Adipocyte (in vitro differentiated cells): ENCODE data around the gene RANBP2.
"Not testable (repeated sequence)": the region's sequence is repeated elsewhere in the genome, so short reads cannot be mapped to it uniquely, and the experiment has no call there.

ENCODE experiments used
- DNase-seq: peaks from one replicate; pipeline ENCODE4 v3.0.0-alpha.2; 2015; ENCODE audit warnings: low read depth
- H3K27me3 ChIP-seq: replicated peaks from 2 replicates; pipeline ENCODE4 v1.7.0; 2013; ENCODE audit warnings: mild to moderate bottlenecking, low read length, moderate library complexity; ENCODE audit not compliant: control insufficient read depth, insufficient read depth
- H3K36me3 ChIP-seq: 2 replicates; pipeline ENCODE4 v1.7.0; 2013; ENCODE audit warnings: low read length, mild to moderate bottlenecking, moderate library complexity; ENCODE audit not compliant: control insufficient read depth, insufficient read depth, severe bottlenecking
- H3K4me1 ChIP-seq: 2 replicates; pipeline ENCODE4 v1.7.0; 2013; ENCODE audit warnings: mild to moderate bottlenecking, low read length, moderate library complexity; ENCODE audit not compliant: control insufficient read depth, insufficient read depth
- H3K4me3 ChIP-seq: 2 replicates; pipeline ENCODE4 v1.7.0; 2013; ENCODE audit warnings: mild to moderate bottlenecking, low read length, moderate library complexity
- H3K9ac ChIP-seq: 2 replicates; pipeline ENCODE4 v1.7.0; 2013; ENCODE audit warnings: mild to moderate bottlenecking, low read length, moderate library complexity
- H3K9me3 ChIP-seq: 2 replicates; pipeline ENCODE4 v1.7.0; 2013; ENCODE audit warnings: mild to moderate bottlenecking, low read length, moderate library complexity; ENCODE audit not compliant: control insufficient read depth

Gene RANBP2

GRCh38 chr2:108719149-108720044 lies at the start of gene RANBP2:
Gene RANBP2 (plus strand): TSS chr2:108719482. CDS start chr2:108719607, 125 bp downstream.
- H3K4me3 ChIP-seq = peak within 1 kb of the TSS; percentile 83
- H3K9me3 ChIP-seq = no peaks in the 10 kb centered on the region
- H3K4me1 ChIP-seq = peaks cover 5% of the 10 kb centered on the region
- H3K27me3 ChIP-seq = no peaks in the 10 kb centered on the region
- DNase-seq = peak; percentile 98
- peak within 1 kb of the TSS; percentile 87 for H3K9ac ChIP-seq
- H3K36me3 ChIP-seq = no peaks in the 10 kb centered on the region

DNA sequence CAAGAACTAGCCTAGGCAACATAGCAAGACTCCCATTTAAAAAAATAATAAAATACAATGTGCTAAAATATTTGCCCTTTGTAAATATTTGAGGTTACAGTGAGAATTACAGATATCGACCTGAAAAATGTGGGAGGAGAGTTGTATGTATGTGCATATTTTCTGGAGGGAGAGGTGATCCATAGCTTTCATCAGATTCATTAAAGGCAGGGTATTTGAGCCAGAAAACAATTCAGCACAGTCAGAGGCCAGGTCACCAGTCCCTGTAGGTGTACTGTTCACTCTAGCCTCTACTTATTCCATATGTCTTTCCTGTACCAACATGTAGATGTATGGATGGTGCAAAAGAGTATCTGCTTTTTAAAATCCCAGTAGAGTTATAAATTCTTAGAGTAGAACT lies 49.0 kb upstream of the RANBP2 start:
- H3K9me3 ChIP-seq, H3K27me3 ChIP-seq, H3K4me1 ChIP-seq, H3K4me3 ChIP-seq, H3K9ac ChIP-seq, H3K36me3 ChIP-seq, DNase-seq: not testable (repeated sequence)

GRCh38 chr2:108672200-108672805 lies 47.0 kb upstream of the RANBP2 start:
- H3K36me3 ChIP-seq = peaks cover 22% of the 10 kb centered on the region
- DNase-seq, H3K9ac ChIP-seq, H3K4me3 ChIP-seq, H3K9me3 ChIP-seq, H3K27me3 ChIP-seq, H3K4me1 ChIP-seq: not testable (repeated sequence)

GRCh38 chr2:108676522-108676921 lies 42.8 kb upstream of the RANBP2 start:
- not testable (repeated sequence) for H3K9me3 ChIP-seq, H3K27me3 ChIP-seq

GRCh38 chr2:108677239-108677744 lies 42.0 kb upstream of the RANBP2 start:
- H3K36me3 ChIP-seq = peaks cover 41% of the 10 kb centered on the region
- not testable (repeated sequence) for DNase-seq, H3K9ac ChIP-seq

More at GRCh38 chr2:108676522-108676921, 42.8 kb upstream of the RANBP2 start:
- Histone ChIP-seq H3K4me1 (peaks cover 20% of the 10 kb centered on the region), H3K36me3 (peaks cover 34% of the 10 kb centered on the region)
- not testable (repeated sequence) for H3K4me3 ChIP-seq, H3K9ac ChIP-seq, DNase-seq

GRCh38 chr2:108678198-108678651 lies 41.1 kb upstream of the RANBP2 start:
- not testable (repeated sequence) for H3K27me3 ChIP-seq, H3K9me3 ChIP-seq, H3K9ac ChIP-seq
- peak; percentile 63 for DNase-seq
- Histone ChIP-seq H3K36me3 (peaks cover 47% of the 10 kb centered on the region), H3K4me1 (peaks cover 20% of the 10 kb centered on the region), H3K4me3 (peak overlapping the region; percentile 37)

More at GRCh38 chr2:108677239-108677744, 42.0 kb upstream of the RANBP2 start:
- not testable (repeated sequence) for H3K4me3 ChIP-seq, H3K27me3 ChIP-seq, H3K9me3 ChIP-seq
- H3K4me1 ChIP-seq = peaks cover 20% of the 10 kb centered on the region

DNA sequence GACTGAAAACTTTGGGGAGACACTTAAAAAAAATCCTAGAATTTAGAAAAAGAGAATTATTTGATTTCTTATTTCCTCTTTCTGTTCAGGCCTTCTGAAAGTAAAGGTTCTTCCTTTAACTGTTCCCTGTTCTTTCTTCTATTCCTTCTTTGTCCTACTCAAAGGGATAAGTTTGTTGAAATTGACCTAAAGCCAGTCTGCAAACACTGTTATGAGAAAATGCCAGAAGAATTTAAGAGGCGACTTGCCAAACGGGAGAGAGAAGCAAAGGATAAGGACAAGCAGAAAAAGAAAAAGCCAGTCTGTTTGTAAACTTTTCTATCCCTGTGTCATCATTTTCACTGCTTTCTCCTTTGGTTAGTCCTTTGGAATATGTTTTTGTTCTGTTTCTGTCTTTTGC lies 38.5 kb upstream of the RANBP2 start:
- Histone ChIP-seq H3K36me3 (peaks cover 64% of the 10 kb centered on the region), H3K4me1 (peaks cover 20% of the 10 kb centered on the region)
- not testable (repeated sequence) for H3K4me3 ChIP-seq, DNase-seq, H3K9ac ChIP-seq, H3K27me3 ChIP-seq, H3K9me3 ChIP-seq

DNA sequence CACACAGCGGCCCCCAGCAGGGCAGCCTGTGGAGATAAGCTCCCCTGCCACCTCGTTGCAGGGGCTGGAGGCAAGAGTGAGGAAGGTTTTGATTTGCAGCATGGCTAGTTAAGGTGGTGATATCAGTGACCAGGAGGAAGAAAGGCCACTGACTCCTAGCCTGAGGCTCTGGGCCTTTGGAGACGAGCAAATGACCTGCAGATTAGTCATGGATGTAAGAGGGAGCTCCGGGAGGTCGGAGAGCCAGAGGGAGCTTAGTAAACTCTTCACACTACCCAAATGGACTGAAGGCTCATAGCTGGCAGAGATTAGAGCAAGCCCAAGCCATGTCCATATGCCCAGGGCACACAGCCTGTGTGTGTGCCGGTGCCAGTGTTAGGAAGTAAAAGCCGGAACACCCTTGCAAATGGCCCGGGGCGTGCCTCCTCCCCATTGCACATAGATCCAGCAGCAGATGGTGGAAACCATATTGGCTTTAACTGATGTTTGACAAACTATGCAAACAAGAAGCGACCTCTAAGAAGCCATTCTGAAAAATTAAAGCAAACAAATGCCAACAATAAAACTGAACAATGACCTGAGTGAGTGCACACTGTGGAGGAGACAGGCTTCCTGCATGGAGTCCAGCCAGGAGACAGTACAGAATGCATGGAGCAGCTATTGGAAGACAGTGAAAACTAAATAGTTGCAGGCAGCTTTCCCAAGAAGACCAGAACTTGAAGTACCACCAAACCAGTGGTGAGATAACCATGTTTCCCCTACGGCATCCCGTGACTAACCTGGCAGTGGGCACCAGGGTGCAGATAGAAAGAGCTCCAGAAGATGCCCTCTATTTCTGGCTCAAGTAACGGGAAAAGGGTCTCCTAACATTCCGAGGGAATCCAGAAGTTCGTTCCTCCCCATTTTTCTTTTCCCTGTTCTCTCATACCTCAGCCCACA lies 30.2 kb upstream of the RANBP2 start:
- H3K9ac ChIP-seq = not testable (repeated sequence)

DNA sequence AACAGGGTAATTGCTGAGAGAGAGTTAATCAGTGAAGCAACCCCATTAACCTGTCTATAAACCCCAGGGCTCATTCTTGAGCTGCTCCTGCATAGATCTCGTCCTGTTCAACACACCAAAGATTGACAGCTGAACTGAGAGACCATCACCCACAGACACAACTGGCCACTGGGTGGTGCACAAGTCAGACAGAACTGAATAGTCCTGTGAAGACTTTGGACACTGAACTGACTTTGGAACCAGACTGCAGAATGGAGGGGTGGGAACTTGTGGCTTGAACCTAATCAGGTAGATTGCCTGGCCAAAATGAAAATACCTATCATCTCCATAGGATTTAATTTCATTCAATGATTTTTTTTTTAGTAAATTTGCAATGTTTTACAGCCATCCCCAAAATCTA lies 29.3 kb upstream of the RANBP2 start:
- not testable (repeated sequence) for H3K9ac ChIP-seq, H3K9me3 ChIP-seq, H3K4me3 ChIP-seq, H3K27me3 ChIP-seq, DNase-seq, H3K4me1 ChIP-seq
- peaks cover 10% of the 10 kb centered on the region for H3K36me3 ChIP-seq

More for the DNA sequence above, 30.2 kb upstream of the RANBP2 start:
- H3K4me1 ChIP-seq, H3K27me3 ChIP-seq, H3K9me3 ChIP-seq, H3K4me3 ChIP-seq, DNase-seq: not testable (repeated sequence)
- H3K36me3 ChIP-seq = peaks cover 19% of the 10 kb centered on the region

GRCh38 chr2:108691447-108691846 lies 27.8 kb upstream of the RANBP2 start:
- Histone ChIP-seq H3K9me3 (no peaks in the 10 kb centered on the region), H3K9ac (no peak overlapping the region), H3K36me3 (no peaks in the 10 kb centered on the region), H3K4me3 (no peak overlapping the region), H3K27me3 (no peaks in the 10 kb centered on the region), H3K4me1 (peaks cover 2% of the 10 kb centered on the region)
- DNase-seq = no peak
